Kidney epithelial cell (primary cell): Measurements from ENCODE around the gene NDUFAF2. TPM values are rescaled to one million over a fixed set of nuclear protein-coding genes. Genes with fewer than 3 reads are reported as not detected.

Experiments
- DNase-seq: peaks from one replicate; pipeline ENCODE4 v3.0.0-alpha.2; 2010; ENCODE audit warnings: low read depth
- H3K27me3 ChIP-seq: 2 replicates; pipeline ENCODE4 v1.6.0; 2011; ENCODE audit warnings: low read length; ENCODE audit not compliant: control insufficient read depth, insufficient read depth
- H3K36me3 ChIP-seq: 2 replicates; pipeline ENCODE4 v1.5.1; 2011; ENCODE audit warnings: low read length; ENCODE audit not compliant: control insufficient read depth, insufficient read depth
- H3K4me3 ChIP-seq: 2 replicates; pipeline ENCODE4 v1.5.1; 2011; ENCODE audit warnings: low read depth, mild to moderate bottlenecking, control low read depth, low read length
- CTCF ChIP-seq: IDR thresholded peaks from 2 replicates; pipeline ENCODE4 v1.5.1; 2011; ENCODE audit warnings: mild to moderate bottlenecking, moderate library complexity, low read length, control low read depth, inconsistent platforms; ENCODE audit not compliant: insufficient read depth, poor library complexity, severe bottlenecking
- total RNA-seq: library from RNA; depleted of rRNA; stranded (reverse); fragments of >200 nt; gene quantifications from 2 replicates; pipeline ENCODE4 v1.2.3, GENCODE V29; 2015

The NDUFAF2 gene
- total RNA-seq, 1 donor from 2014 or later = 49.0 TPM

- Histone ChIP-seq H3K27me3 (no peaks in the 10 kb centered on the region), H3K4me3 (no peak overlapping the region), H3K36me3 (no peaks in the 10 kb centered on the region)
- DNase-seq = no peak
- no peak for TF ChIP-seq CTCF
Observed at GRCh38 chr5:60958088-60958487, 13.1 kb downstream of the NDUFAF2 start.

GRCh38 chr5:60958712-60959111, 13.7 kb downstream of the NDUFAF2 start:
- Histone ChIP-seq H3K36me3 (no peaks in the 10 kb centered on the region), H3K27me3 (no peaks in the 10 kb centered on the region), H3K4me3 (no peak overlapping the region)
- TF ChIP-seq CTCF = no peak
- DNase-seq = no peak

GRCh38 chr5:60959156-60959555, 14.2 kb downstream of the NDUFAF2 start:
- Histone ChIP-seq H3K4me3 (no peak overlapping the region), H3K27me3 (no peaks in the 10 kb centered on the region), H3K36me3 (no peaks in the 10 kb centered on the region)
- TF ChIP-seq CTCF = peak; percentile 1
- no peak for DNase-seq

GRCh38 chr5:60960591-60960990, 15.6 kb downstream of the NDUFAF2 start:
- no peak for DNase-seq
- Histone ChIP-seq H3K4me3 (no peak overlapping the region), H3K36me3 (no peaks in the 10 kb centered on the region), H3K27me3 (no peaks in the 10 kb centered on the region)
- TF ChIP-seq CTCF = peak; percentile 69

- peak; percentile 41 for DNase-seq
- H3K36me3 ChIP-seq = no peaks in the 10 kb centered on the region
- no peak overlapping the region for H3K4me3 ChIP-seq
- TF ChIP-seq CTCF = no peak
- no peaks in the 10 kb centered on the region for H3K27me3 ChIP-seq
Observed at GRCh38 chr5:60961685-60962084, 16.7 kb downstream of the NDUFAF2 start.

- DNase-seq = no peak
Observed at GRCh38 chr5:60972231-60972630, 27.2 kb downstream of the NDUFAF2 start.

More at GRCh38 chr5:60972231-60972630, 27.2 kb downstream of the NDUFAF2 start:
- H3K36me3 ChIP-seq = no peaks in the 10 kb centered on the region
- H3K27me3 ChIP-seq = no peaks in the 10 kb centered on the region
- TF ChIP-seq CTCF = no peak
- H3K4me3 ChIP-seq = no peak overlapping the region
